Measurements from ENCODE around the gene FCHO2.

- TF ChIP-seq POLR2A (IDR thresholded peaks at IDR 0.05) (no peak), CTCF (IDR thresholded peaks at IDR 0.05) (no peak)
These were observed 175.0 kb downstream of the FCHO2 start for GRCh38 chr5:73130811-73131210.

Data from tibial nerve (tissue), 3 donors.